Osteoblast (primary cell): Measurements from ENCODE around the gene HSD17B7. TPM values are rescaled to one million over a fixed set of nuclear protein-coding genes. Genes with fewer than 3 reads are reported as not detected.

Experiments
- DNase-seq: peaks from one replicate; pipeline ENCODE4 v3.0.0; 2011; ENCODE audit warnings: low spot score, mixed read lengths; ENCODE audit not compliant: insufficient read length; ENCODE audit errors: missing footprints
- H2AFZ ChIP-seq: 2 replicates; pipeline ENCODE4 v1.6.0; 2011; ENCODE audit warnings: mild to moderate bottlenecking, low read length
- H3K27ac ChIP-seq: 2 replicates; pipeline ENCODE4 v1.5.1; 2011; ENCODE audit warnings: mild to moderate bottlenecking, low read depth, low read length, moderate library complexity
- H3K27me3 ChIP-seq: 2 replicates; pipeline ENCODE4 v1.6.0; 2012; ENCODE audit warnings: mild to moderate bottlenecking, control low read depth, inconsistent platforms, low read length, moderate library complexity; ENCODE audit not compliant: insufficient read depth
- H3K36me3 ChIP-seq: 2 replicates; pipeline ENCODE4 v1.5.1; 2011; ENCODE audit warnings: mild to moderate bottlenecking, low read length, control low read depth, moderate library complexity; ENCODE audit not compliant: insufficient read depth
- H3K4me1 ChIP-seq: 2 replicates; pipeline ENCODE4 v1.5.1; 2011; ENCODE audit warnings: mild to moderate bottlenecking, low read length, control low read depth, moderate library complexity; ENCODE audit not compliant: insufficient read depth
- H3K4me2 ChIP-seq: 2 replicates; pipeline ENCODE4 v1.6.0; 2011; ENCODE audit warnings: mild to moderate bottlenecking, low read length; ENCODE audit not compliant: insufficient read depth
- H3K4me3 ChIP-seq: fragments of 200-600 bp; sonication (generic); 3 replicates; pipeline ENCODE4 v1.5.1; 2012; ENCODE audit warnings: mild to moderate bottlenecking, low read length, inconsistent platforms; ENCODE audit not compliant: insufficient read depth
- H3K79me2 ChIP-seq: 2 replicates; pipeline ENCODE4 v1.6.0; 2012; ENCODE audit warnings: mild to moderate bottlenecking, low read length, control low read depth, inconsistent platforms; ENCODE audit not compliant: insufficient read depth
- H3K9me3 ChIP-seq: 2 replicates; pipeline ENCODE4 v1.5.1; 2011; ENCODE audit warnings: low read depth, low read length, control low read depth
- H4K20me1 ChIP-seq: 2 replicates; pipeline ENCODE4 v1.6.0; 2012; ENCODE audit warnings: mild to moderate bottlenecking, low read length, control low read depth; ENCODE audit not compliant: insufficient read depth
- total RNA-seq: library from RNA; depleted of rRNA; stranded (reverse); fragments of >200 nt; gene quantifications from 2 replicates; pipeline ENCODE4 v1.2.3, GENCODE V29; 2012
- TF ChIP-seq, protein P1 (sequence below): IDR thresholded peaks from 2 replicates; pipeline ENCODE4 v1.5.1; 2011; ENCODE audit warnings: mild to moderate bottlenecking, low read depth, low read length, moderate library complexity; ENCODE audit errors: extremely low read depth

Gene HSD17B7
- total RNA-seq, 1 donor = 23.9 TPM

DNA sequence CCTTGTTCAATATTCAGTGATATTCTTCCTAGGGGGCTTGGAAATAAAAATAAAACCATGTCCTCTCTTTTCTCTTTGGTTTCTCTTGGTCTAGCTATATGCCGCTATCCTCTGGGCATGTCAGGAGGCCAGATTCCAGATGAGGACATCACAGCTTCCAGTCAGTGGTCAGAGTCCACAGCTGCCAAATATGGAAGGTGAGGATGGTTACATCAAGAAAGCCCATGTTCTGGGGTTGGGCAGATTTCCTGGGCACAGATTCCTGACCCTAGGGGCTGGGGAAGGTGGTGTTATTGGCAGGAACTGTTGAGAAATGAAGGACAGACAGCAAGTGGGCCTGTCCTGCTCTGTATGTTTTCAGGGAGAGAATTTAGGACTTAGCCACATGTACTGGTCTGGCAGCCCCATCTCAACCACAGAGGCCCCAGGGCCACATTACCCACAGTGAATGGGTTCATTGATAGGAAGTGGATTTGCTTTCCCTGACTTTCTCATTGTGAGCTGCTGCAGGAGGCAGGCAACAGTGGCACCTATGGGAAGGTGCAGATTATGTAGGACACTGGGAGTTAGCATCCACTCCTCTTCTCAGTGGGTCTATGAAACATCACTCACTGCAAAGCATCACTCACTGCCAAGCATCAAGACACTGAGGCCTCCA lies 37.4 kb upstream of the HSD17B7 start:
- H3K9me3 ChIP-seq = no peaks in the 10 kb centered on the region
- H4K20me1 ChIP-seq = peaks cover 7% of the 10 kb centered on the region
- H3K4me2 ChIP-seq = no peak overlapping the region
- no peak overlapping the region for H3K4me3 ChIP-seq
- peaks cover 34% of the 10 kb centered on the region for H3K4me1 ChIP-seq
- TF ChIP-seq, protein P1, sequence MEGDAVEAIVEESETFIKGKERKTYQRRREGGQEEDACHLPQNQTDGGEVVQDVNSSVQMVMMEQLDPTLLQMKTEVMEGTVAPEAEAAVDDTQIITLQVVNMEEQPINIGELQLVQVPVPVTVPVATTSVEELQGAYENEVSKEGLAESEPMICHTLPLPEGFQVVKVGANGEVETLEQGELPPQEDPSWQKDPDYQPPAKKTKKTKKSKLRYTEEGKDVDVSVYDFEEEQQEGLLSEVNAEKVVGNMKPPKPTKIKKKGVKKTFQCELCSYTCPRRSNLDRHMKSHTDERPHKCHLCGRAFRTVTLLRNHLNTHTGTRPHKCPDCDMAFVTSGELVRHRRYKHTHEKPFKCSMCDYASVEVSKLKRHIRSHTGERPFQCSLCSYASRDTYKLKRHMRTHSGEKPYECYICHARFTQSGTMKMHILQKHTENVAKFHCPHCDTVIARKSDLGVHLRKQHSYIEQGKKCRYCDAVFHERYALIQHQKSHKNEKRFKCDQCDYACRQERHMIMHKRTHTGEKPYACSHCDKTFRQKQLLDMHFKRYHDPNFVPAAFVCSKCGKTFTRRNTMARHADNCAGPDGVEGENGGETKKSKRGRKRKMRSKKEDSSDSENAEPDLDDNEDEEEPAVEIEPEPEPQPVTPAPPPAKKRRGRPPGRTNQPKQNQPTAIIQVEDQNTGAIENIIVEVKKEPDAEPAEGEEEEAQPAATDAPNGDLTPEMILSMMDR = peak; percentile 6
- no peak overlapping the region for H2AFZ ChIP-seq
- H3K79me2 ChIP-seq = peaks cover 6% of the 10 kb centered on the region
- no peaks in the 10 kb centered on the region for H3K27me3 ChIP-seq
- peaks cover 31% of the 10 kb centered on the region for H3K36me3 ChIP-seq
- no peak overlapping the region for H3K27ac ChIP-seq
- DNase-seq = no peak

DNA sequence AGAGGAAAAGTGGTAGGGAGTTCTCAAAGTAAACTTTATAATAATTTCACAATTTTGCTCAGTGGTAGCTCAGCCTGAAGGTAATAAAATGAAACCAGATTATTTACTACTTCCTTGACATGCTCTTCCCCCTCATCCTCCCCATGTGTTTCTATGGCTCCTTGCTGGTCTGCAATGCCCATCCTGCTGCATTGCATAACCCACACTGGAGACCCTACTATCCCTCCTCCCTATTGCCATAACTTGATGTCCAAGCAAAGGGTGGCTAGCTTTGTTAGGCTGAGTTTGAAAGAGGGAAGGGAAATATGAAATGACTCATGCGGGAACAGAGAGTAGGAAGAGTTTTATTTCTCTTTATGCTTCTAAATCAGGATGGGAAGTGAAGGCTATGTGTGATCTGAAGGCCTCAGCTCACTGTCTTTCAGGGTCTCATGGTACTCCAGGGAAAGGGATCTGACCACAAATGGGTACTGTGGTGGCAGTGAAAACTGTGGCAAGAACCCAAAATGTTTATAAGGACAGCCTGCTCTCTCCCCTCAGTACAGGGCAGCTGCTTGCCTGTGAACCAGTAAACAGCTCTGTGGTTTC lies 36.4 kb upstream of the HSD17B7 start:
- H2AFZ ChIP-seq = no peak overlapping the region
- H4K20me1 ChIP-seq = peaks cover 7% of the 10 kb centered on the region
- no peak overlapping the region for H3K4me2 ChIP-seq
- peaks cover 6% of the 10 kb centered on the region for H3K79me2 ChIP-seq
- H3K27me3 ChIP-seq = no peaks in the 10 kb centered on the region
- no peaks in the 10 kb centered on the region for H3K9me3 ChIP-seq
- no peak overlapping the region for H3K27ac ChIP-seq
- TF ChIP-seq, protein P1 = no peak
- H3K36me3 ChIP-seq = peaks cover 38% of the 10 kb centered on the region
- H3K4me3 ChIP-seq = no peak overlapping the region
- H3K4me1 ChIP-seq = peaks cover 34% of the 10 kb centered on the region
- DNase-seq = peak; percentile 82

DNA sequence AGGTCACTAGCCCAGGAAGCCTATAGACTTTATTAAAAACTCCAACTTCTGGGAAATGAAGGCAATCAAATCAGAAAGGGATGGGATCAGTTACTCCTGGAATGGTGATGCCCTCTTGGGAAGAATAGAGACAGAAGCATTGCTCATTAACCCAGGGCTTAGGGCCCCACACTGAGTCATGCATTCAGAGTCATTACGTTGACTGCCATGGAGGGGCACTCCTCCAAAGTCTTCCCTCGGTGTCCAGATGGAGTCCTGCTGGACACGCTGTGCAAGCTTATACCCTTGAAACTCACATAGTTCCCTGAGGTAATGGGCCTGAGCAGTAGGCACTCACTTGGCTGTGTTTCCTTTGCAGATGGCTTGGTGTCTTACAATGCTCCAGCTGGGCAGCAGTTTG lies 35.2 kb upstream of the HSD17B7 start:
- Histone ChIP-seq H3K4me1 (peaks cover 34% of the 10 kb centered on the region), H3K4me3 (no peak overlapping the region), H3K4me2 (no peak overlapping the region), H3K36me3 (peaks cover 48% of the 10 kb centered on the region), H3K27ac (no peak overlapping the region), H3K27me3 (no peaks in the 10 kb centered on the region), H3K79me2 (peaks cover 6% of the 10 kb centered on the region), H2AFZ (no peak overlapping the region), H4K20me1 (peaks cover 7% of the 10 kb centered on the region), H3K9me3 (no peaks in the 10 kb centered on the region)
- no peak for DNase-seq
- TF ChIP-seq, protein P1 = no peak

DNA sequence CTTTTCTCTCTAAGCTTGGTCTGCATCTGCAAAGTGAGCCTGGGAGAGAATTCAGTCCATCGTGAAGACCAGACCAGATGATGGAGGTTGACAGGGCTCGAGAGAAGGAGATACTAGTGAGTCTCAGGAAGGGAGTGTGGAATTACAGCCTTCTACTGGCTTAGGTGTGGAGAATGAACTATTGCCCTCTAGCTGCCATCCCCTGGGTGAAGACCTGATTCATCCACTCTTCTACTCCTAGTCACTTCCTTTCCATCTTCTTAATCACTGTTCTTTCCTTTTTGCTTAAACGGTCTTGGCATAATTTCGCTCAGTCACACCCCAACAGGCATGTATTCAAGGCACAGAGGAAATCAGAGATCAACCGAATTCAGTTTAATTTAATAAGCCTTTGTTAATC lies 34.0 kb upstream of the HSD17B7 start:
- TF ChIP-seq, protein P1 = no peak
- H3K27me3 ChIP-seq = no peaks in the 10 kb centered on the region
- peaks cover 60% of the 10 kb centered on the region for H3K36me3 ChIP-seq
- no peaks in the 10 kb centered on the region for H3K9me3 ChIP-seq
- peaks cover 7% of the 10 kb centered on the region for H4K20me1 ChIP-seq
- peaks cover 34% of the 10 kb centered on the region for H3K4me1 ChIP-seq
- DNase-seq = no peak
- H3K79me2 ChIP-seq = peaks cover 6% of the 10 kb centered on the region
- no peak overlapping the region for H2AFZ ChIP-seq
- H3K4me2 ChIP-seq = peak overlapping the region; percentile 33
- peak overlapping the region; percentile 27 for H3K27ac ChIP-seq
- H3K4me3 ChIP-seq = no peak overlapping the region
